NCI-H510A (cell line): ENCODE measurements around the gene ZNF576.
A peak's percentile ranks its signal among the peaks of the same experiment; 100 is the strongest.
"Not testable (repeated sequence)": the region's sequence is repeated elsewhere in the genome, so short reads cannot be mapped to it uniquely, and the experiment has no call there.

Source experiments
- DNase-seq: peaks from one replicate; lab custom pipeline; 2025; lab: John Stamatoyannopoulos, UW

The ZNF576 gene

DNA sequence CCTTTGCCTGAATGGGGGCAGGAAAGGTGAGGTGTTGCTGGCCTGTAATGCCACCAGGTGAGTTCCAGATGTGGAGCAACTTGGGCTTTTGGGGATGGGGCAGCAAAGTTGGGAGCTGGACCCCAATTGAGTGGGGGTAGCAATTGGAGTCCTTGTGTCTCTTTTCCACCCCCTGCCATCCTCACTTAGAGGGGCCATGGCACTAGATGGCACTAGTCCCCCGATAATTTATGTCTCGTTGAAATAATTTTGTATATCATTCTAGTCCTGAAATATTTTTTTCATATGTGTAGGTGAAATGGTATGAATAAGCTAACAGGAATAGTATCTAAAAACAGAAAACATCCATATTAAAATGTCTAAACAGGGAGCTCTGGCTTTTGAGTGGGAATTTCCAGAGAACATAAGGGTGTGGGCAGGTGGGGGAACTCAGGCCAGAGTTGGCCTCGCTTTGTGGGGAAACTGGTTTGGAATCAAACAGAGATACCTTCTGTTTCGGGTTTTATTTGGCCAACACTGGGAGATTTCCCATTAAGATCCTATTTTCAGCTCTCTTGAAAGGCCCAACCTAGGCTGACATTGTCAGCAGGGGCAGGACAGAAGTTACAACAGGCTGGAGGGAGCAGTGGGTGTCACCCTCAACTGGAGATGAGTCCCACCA is 3.4 kb downstream of the ZNF576 start:
- no peak for DNase-seq

DNA sequence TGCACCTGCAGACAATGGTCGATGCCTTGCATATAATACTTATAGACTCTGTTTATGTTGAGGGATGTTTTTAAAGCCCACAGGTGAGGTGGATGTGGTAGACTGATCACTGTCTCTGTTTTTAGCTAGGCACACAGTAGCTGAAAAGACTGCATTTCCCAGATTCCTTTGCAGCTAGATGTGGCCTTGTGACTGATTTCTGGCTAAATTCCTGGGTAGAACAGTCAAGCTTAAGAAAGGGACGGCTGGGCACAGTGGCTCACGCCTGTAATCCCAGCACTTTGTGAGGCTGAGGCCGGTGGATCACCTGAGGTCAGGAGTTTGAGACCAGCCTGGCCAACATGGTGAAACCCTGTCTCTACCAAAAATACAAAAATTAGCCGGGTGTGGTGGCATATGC is 3.9 kb downstream of the ZNF576 start:
- DNase-seq, result not testable (repeated sequence)

DNA sequence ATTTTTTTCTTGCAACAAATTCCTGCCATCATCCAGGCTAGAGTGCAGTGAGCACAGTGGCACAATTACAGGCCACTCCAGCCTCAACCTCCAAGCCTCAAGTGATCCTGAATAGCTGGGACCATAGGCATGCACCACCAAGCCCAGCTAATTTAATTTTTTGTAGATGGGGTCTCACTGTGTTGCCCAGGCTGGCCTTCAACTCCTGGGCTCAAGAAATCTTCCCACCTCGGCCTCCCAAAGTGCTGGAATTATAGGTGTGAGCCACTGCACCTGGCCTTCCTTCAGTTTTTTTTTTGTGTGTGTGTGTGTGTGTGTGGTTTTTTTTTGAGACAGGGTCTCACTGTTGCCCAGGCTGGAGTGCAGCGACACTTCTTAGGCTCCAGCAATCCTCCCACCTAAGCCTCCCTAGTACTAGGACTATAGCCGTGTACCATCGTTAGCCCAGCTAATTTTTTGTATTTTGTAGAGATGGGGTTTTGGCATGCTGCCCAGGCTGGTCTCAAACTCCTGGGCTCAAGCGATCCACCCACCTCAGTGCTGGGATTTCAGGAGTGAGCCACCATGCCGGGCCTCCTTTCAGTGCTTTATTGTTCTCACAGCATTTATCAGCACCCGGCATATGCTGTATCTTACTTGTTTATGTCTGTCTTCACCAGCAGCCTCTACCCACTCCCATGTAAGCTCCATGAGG is 9.6 kb downstream of the ZNF576 start:
- no peak for DNase-seq

DNA sequence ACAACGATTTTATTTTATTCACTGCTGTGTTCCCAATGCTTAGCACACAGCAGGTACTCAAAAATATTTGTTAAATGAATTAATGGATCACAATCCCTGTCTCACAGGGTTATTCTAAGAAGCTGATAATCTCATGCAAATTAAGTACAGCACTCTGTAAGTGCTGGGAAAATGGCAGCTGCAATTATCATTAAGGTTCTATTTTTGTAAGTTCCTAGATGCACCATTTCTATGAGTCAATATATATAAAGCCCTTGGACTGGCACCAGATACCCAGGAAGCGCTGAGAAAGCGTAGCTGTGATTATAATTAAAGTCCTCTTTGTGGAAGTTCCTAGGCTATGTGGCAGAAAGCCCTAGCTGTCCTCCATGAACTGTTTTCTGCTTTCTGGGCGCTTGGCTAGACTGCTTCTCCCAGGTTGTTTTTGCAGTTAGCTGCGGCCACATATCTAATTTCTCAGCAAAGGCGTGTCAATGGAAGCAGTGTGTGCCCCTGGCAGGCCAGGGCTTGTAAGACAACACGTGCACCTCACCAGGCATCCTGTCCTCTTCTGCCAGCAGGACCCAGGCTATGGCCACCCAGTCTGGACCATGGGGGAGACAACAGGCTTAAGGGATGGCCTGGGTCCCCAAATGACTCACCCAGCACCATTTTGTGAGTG is 10.3 kb downstream of the ZNF576 start:
- no peak for DNase-seq

DNA sequence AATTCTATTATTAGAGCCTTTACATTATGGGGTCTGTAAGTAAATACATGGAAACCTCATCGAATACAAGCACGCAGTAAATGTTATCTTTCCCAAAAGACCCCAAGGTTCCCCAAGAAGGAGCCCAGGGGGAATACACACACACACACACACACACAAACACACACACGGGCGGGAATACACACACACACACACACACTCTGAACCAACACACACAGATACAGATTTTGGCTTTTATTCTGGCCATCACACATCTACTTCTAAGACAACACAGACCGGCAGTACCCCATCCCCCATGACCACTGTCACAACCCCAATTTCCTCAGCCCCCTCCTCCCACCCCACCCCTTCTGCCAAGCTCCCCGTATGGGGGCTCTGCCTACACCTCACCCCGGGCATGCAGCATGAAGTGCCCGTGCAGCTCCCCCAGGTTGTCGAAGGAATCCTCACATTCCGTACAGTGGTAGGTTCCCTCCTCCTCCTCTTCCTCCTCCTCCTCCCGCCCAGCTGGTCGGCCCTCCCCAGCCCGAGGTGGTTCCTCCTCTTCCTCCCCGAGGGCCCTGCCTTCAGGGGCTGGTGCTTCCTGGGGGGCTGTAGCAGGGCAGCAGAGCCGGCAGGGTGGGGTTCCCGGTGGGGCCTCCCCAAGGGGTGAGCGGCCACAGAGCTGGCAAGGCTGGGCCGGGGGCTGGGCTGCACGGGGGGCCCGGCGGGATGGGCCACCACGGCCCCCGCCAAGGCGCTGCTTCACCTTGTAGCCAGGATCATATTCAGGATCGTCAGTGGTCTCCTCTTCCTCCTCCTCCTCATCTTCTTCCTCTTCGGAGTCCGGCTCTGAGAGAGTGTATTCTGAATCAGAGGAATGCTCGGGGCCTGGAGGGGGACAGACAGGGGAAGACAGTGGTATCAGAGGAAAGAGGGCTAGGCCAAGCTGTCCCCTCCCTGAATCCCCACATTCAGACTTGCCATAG is 11.1 kb downstream of the ZNF576 start:
- no peak for DNase-seq

DNA sequence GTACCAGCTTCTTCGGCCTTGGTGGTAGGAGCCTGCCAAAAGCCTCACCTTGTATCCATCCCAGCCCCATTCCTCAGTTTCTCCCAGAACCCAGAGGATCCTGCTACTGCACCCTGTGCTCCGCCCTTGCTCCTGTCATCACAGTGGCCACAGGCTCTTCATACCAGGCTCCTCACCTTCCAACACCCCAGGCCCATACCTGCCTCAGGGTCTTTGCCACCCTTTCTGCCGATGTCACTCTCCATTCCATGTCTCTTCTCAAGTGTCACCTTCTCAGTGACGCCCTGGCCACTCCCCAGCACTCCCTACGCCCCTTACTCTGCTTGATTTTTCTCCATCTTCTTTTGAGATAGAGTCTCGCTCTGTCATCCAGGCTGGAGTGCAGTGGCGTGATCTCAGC is 13.5 kb downstream of the ZNF576 start:
- DNase-seq, result no peak

DNA sequence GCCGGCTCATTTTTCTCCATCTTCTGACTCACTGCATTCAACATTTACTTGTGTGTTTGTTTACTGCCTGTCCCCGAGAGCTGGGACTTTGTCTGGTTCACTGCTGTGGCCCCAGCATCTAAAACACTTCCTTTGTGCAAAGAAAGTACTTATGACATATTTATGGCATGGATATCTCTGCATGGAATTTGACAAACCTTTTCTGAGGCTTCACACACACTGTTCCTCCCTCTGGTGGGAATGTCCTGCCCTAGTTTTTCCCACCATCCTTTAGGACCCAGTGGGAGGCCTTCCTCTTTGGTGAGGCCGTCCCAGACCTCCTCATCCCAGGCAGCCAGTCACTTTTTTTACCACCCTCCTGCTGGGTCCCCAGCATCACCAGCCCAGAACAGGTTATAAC is 14.1 kb downstream of the ZNF576 start:
- no peak for DNase-seq

DNA sequence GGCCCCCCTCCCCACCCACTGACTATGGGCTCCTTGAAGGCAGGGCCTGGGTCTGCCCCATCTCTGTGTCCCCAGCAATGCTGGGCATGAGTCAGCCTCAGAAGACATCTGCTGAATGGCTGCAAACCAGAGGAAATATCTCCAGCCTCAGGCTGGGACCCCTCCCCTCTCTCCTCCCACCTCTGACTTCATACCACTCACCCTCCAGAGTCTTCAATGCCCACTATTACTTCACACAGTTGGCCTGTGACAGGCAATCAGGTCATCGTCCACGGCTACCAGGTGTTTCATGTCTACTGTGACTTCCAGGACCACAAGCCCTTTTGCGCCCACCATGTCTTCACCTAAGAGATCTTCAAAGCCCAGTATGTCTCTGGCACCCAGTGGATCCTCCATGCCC is 15.4 kb downstream of the ZNF576 start, which contains the start of gene SRRM5:
Gene SRRM5 (plus strand): TSS at position 301 of the 400 bp plus-strand sequence. CDS start 34 bp downstream, at position 335.
- no peak for DNase-seq

DNA sequence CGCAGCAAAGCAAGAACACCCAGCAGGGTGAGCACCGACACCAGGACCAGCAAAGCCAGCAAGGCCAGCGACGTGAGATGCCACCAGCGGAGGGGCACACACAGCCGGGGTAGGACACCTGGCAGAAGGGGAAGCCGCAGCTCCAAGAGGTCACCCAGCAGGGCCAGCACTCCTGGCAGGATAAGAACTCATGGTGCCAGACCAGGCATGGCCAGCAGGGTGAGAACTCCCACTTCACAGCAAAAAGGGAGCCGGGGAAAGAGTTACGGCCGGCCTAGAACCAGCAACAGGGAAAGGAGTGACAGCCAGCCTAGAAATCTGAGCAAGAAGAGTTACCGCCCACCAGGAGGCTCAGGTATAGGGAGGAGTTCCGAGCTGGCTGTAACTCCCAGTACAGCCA is 16.0 kb downstream of the ZNF576 start:
- no peak for DNase-seq

DNA sequence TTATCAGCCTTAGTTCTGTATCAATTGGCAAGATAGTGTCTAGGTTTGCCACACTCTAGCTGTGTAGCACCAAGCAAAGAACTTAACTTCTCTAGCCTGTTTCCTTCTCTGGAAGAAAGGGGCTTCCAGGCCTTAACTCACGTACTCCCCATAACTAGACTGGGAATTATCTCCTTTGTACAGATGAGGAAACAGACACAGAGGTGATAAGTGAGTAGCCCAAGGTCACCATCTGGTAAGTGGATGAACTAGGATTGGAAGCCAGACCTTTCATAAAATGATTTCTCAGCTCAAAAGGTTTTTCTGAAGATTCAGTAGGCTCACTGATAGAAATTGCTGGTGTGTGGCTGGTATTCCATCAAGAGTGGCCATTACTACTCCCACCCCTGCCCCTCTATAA is 19.9 kb downstream of the ZNF576 start:
- DNase-seq, result no peak

DNA sequence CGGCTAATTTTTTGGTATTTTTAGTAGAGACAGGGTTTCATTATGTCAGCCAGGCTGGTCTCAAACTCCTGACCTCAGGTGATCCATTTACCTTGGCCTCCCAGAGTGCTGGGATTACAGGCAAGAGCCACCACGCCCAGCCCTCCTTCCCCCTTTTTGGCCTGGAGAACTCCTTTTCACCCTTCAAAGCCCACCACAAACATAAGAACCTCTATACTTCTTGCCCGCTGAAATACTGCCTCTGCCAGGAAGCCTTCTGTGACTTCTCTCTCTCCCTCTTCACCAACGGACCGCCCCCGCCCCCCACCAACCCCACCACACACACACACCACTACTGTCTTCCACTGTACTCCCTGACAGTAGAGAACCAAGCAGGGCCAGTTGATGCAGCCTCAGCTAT is 20.6 kb downstream of the ZNF576 start:
- no peak for DNase-seq

DNA sequence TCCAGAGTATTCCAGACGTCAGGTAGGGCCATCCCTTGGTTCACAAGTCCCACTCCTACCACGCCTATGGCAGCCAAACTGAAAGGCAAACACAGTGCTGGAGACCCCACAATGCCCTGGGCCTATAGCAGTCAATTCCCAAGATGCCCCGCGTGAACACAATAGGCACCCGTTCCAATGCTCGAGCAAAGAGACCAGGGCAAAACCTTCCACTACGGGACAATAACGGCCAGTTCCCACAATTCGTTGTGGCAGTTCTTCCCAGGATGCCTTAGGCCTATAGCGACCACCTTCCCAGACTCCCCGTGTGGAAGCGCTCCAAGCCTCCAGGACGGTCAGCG is 22.5 kb downstream of the ZNF576 start:
- peak; percentile 50 for DNase-seq

DNA sequence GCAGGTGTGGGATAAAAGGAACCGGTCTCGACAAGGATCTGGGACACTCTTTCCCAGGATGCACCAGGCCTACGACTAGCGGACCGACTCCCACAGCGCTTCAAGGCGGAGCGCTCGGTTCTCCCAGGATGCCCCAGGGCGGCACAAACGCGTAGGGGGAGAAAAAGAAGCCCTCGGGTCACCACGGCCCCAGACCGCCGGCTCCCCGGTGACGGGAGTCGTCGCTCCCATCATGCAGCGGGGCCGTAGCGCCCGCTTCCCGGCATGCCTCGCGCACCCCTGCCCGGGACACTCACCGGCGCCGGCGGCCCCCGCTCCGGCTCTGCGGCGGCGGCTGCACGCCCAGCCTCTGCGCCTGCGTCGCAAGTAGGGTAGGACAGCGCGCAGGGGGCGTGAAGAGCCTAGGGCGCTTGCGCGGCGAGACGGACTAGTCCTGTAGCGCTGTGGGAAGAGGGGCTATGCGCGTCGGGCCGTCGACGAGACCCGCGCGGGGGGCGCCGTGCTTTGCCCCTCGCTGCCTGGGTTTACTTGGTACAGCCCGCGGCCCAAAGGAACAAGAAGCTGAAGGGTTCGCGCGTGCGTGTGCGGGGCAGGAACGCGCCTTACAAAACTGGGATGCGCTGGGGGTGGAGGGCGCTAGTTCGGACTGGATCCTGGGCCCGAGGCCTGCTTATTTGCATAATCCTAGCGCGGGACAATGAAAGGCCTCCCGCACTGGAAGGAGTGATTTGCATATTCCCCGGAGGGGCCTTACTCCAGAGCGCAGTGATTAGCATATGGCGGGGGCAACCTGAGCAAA is 23.1 kb downstream of the ZNF576 start, which contains the start of gene ZNF428:
Gene ZNF428 (minus strand): TSS at position 368 of the 799 bp plus-strand sequence. CDS start 5,325 bp downstream, outside the sequence.
- DNase-seq, result peak; percentile 73

DNA sequence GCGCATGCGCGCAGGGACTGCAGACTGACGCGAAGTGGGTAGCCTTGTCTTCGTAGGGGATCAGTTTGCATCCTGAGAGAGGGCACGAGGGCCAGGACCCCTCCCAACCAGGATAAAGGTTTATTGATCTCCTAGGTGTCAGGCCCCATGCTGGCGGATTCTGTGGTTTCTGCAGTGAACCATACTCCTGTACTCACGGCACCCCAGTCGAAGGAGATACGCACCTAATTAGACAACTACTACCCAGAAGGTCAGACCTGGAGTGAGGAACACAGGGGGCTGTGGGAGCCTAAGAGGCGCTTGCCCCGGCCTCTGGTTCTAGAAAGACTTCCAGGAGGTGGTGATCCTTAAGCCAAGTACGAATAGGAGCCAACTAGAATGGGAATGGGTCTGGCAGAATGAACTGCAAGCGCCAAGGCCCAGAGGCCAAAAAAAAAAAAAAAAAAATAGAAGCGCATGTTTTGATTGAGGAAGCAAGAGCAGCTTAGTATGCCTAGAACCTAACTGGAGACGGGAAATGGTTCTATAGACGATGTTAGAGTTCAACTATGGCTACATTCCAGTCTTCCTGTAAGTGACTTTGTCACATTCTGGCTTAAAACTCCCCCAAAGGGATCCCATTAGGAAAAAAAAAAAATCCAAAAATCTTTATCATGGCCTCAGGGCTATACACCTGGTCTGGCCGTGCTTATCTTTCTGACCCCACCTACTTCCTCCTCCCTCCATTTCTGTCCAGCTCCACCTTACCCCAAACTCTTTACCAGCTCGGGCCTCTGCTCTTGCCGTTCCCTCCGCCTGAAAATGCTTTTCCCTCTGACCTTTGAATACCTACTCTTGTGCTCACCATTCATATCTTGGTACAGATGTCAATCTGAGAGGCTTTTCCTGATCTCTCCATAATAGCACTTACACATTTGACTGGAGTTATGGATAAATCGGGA is 23.9 kb downstream of the ZNF576 start:
- no peak for DNase-seq

DNA sequence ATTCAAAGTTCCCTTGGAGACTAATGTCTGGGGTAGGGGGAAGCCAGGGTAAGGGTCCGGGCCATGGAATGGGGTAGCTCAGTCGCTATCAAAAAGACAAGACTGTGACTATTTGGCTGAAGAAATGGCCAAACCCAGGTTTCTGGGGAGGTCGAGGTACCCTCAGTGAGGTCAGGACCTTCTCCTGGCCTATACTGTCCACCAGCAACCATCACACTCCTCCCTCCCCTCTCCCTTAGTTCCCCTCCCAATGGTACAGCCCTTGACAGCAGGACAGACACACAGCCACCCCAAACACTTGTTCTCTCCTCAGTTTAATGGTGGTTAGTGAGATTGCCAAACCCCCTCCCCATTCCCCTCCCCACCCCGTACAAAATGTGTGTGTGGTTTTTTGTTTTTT is 25.7 kb downstream of the ZNF576 start:
- DNase-seq, result no peak

DNA sequence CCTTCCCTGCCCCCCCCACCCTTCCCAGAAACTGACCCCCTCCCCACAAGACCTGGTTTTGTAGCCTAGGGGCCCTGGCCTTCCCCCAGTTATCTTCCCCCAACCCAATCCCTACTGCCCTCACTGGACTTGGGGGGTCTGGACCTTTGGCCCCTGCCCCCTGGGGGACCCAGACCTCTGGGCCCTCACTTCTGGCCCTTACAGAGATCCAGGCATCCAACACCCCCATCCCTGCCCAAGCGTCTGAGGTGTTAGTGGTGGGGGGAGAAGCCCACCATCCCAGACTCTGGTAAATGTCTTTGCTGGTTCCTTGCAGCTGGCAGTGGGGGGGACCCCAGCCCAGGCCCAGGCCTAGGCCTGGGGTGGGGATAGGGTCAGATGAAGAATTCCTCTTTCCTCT is 26.6 kb downstream of the ZNF576 start:
- DNase-seq, result no peak

DNA sequence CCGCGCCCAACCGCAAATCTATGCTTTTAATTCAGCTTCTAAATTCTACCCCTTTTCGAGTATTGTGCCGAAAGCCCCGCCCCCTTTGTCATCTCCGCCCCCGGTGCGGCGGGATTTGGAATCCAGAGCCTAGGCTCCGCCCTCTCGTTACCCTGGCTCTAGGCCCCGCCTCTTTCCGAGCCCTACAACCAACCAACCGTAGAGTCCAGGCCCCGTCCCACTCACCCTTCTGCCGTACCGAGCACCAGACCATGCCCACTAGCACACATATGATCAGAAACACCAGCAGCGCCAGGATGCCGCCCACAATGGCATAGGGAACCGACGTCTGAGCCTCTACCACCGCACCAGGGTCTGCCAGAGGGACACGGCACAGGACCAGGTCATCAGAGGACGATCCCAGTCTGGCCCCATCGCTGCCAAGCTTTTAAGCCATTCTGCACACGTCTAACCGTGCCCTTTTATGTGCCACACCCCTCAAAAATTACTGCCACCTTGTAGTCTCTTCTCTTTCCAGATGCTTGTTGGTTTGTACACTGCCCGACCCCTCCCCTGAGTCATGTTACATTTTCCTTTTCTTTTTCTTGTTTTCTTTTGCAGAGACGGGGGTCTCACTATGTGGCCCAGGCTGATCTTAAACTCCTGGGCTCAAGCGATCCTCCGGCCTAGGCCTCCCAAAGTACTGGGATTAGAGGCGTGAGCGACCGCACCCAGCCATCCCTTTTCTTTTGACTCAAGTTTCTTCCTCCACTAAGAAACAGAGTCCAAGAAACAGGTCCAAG is 27.7 kb downstream of the ZNF576 start:
- DNase-seq, result no peak

DNA sequence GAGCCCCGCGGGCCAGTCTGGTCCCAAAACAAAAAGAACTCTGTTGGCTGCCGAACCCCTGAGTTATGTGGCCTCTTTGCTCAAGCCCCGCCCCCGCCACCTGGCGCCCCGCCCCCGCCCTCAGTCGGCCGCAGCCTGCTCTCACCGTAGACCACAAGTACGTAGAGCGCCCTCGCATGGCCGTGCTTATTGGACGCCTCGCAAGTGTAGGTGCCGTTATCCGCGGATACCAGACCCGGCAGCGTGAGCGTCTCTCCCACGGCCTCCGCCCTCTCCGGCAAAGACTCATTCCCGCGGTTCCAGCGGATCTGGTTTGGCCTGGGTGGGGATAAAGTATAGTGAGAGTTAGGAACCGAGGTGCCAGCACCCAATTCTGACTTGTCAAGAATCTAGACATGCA is 28.5 kb downstream of the ZNF576 start:
- DNase-seq, result no peak

DNA sequence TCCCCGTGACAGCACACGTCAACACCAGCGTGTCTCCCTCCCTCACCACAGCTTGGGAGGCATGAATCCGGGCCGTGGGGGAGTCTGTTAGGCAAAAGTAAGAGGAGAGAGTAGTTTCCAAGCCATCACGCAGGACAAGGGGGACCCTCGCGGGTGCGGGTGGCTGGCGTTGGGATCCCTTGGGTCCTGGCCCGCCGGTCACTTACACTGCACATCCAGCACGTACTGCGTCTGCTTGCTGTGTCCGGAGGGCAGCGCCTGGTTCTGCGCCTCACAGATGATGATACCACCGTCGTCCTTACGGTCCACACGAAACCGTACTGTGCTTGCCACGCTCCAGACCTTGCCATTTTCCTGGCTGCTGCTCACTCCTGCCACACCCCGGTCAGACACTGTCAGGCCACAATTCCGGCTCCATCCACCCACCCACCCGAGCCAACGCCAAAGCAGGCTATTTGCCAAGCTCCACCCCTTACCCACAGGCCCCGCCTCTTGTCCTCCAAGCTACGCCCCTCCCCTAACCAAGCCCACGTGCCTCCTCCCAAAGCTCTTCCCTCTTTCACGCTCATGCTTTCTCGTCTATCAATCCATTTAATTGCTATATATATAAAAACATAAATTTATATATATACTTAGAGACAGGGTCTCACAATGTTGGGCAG is 29.7 kb downstream of the ZNF576 start:
- no peak for DNase-seq
